ENCODE measurements around the gene MS4A10.

The MS4A10 gene

DNA sequence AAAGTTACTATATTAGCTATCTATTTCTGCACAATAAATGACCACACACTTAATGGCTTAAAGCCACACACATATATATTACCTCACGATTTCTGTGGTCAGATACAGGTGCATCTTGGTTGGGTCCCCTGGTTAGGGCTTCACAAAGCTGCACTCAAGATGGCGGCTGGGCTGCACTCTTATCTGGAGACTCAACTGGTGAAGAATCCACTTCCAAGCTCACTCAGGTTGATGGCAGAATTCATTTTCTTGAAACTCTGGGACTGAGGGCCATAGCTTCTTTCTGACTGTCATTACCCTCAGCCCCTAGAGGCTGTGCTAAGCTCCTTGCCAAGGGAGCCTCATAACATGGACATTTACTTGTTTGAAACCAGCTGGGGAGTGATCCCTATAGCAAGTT is 5.1 kb upstream of the MS4A10 start:
- Histone ChIP-seq H3K9me3 (ENCODE audit: control insufficient read depth in 1 of 2, low read length in 2 of 2) (no peaks in the 10 kb centered on the region), H3K27ac (ENCODE audit: low read length) (no peak overlapping the region), H3K4me3 (ENCODE audit: low read depth in 1 of 2, low read length in 2 of 2) (no peak overlapping the region), H3K36me3 (ENCODE audit: control insufficient read depth in 1 of 2, insufficient read depth in 2 of 2, low read length in 2 of 2) (no peaks in the 10 kb centered on the region), H3K27me3 (ENCODE audit: low read depth, low read length) (no peaks in the 10 kb centered on the region), H3K4me1 (ENCODE audit: control insufficient read depth in 1 of 2, insufficient read depth in 2 of 2, low read length in 2 of 2) (peaks cover 0 to 2% of the 10 kb centered on the region in 2 donors)

GRCh38 chr11:60780774-60781173 is 4.4 kb upstream of the MS4A10 start:
- no peaks in the 10 kb centered on the region for H3K27me3 ChIP-seq (ENCODE audit: low read depth, low read length)
- H3K36me3 ChIP-seq (ENCODE audit: control insufficient read depth in 1 of 2, insufficient read depth in 2 of 2, low read length in 2 of 2), result no peaks in the 10 kb centered on the region
- H3K4me1 ChIP-seq (ENCODE audit: control insufficient read depth in 1 of 2, insufficient read depth in 2 of 2, low read length in 2 of 2), result peaks cover 0 to 9% of the 10 kb centered on the region in 2 donors
- no peaks in the 10 kb centered on the region for H3K9me3 ChIP-seq (ENCODE audit: control insufficient read depth in 1 of 2, low read length in 2 of 2)
- H3K27ac ChIP-seq (ENCODE audit: low read length), result no peak overlapping the region
- no peak overlapping the region for H3K4me3 ChIP-seq (ENCODE audit: low read depth in 1 of 2, low read length in 2 of 2)

DNA sequence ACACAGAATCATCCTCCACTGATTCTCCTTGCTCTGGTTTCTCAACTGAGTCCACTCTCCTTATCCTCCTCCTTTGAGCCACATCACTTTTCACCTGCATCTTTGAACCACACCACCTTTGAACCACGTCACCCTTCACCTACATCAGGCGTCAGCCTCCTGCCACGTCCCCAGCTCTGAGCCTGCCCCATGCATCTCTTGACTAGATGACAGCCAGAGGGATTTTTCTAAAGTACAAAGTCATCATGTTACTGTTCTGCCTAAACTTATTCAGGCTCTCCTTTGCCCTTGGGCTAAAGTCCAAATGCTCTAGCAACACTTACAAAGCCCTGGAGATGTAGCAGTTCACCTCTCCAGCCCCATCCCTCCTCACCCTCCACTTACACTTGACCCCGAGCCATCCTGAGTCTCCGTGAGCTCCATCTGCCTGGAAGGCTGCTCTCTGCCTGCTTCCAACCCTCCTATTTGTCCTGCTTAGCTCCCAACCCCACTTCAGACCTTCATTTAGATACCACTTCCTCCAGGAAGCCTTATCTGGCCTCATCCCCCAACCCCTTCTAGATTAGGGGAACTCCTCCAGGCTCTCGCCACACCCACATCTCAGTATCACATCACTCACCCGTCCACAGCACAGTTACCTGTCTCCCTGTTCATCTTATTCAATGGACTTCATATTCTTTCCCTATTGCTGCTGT is 3.7 kb upstream of the MS4A10 start:
- peaks cover 0 to 15% of the 10 kb centered on the region in 2 donors for H3K4me1 ChIP-seq (ENCODE audit: control insufficient read depth in 1 of 2, insufficient read depth in 2 of 2, low read length in 2 of 2)
- no peak overlapping the region for H3K27ac ChIP-seq (ENCODE audit: low read length)
- H3K27me3 ChIP-seq (ENCODE audit: low read depth, low read length), result no peaks in the 10 kb centered on the region

DNA sequence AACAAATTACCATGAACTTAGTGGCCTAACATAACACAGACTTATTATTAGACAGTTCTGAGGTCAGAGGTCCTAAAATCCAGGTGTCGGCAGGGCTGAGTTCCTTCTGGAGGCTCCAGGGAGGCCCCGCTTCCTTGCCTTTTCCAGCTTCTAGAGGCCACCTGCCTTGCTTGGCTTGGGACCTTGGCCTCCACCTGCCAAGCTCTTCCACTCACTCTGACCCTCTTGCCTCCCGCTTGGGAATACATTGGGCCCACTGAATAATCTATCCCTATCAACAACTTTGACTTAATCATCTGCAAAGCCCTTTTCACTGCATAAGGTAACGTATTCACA is 3.2 kb upstream of the MS4A10 start:
- Histone ChIP-seq H3K4me3 (ENCODE audit: low read depth in 1 of 2, low read length in 2 of 2) (no peak overlapping the region), H3K9me3 (ENCODE audit: control insufficient read depth in 1 of 2, low read length in 2 of 2) (no peaks in the 10 kb centered on the region), H3K4me1 (ENCODE audit: control insufficient read depth in 1 of 2, insufficient read depth in 2 of 2, low read length in 2 of 2) (peaks cover 0 to 21% of the 10 kb centered on the region in 2 donors), H3K27ac (ENCODE audit: low read length) (no peak overlapping the region), H3K27me3 (ENCODE audit: low read depth, low read length) (no peaks in the 10 kb centered on the region), H3K36me3 (ENCODE audit: control insufficient read depth in 1 of 2, insufficient read depth in 2 of 2, low read length in 2 of 2) (no peaks in the 10 kb centered on the region)

More for the DNA sequence above, 3.7 kb upstream of the MS4A10 start:
- H3K9me3 ChIP-seq (ENCODE audit: control insufficient read depth in 1 of 2, low read length in 2 of 2), result no peaks in the 10 kb centered on the region
- no peak overlapping the region for H3K4me3 ChIP-seq (ENCODE audit: low read depth in 1 of 2, low read length in 2 of 2)
- H3K36me3 ChIP-seq (ENCODE audit: control insufficient read depth in 1 of 2, insufficient read depth in 2 of 2, low read length in 2 of 2), result no peaks in the 10 kb centered on the region

DNA sequence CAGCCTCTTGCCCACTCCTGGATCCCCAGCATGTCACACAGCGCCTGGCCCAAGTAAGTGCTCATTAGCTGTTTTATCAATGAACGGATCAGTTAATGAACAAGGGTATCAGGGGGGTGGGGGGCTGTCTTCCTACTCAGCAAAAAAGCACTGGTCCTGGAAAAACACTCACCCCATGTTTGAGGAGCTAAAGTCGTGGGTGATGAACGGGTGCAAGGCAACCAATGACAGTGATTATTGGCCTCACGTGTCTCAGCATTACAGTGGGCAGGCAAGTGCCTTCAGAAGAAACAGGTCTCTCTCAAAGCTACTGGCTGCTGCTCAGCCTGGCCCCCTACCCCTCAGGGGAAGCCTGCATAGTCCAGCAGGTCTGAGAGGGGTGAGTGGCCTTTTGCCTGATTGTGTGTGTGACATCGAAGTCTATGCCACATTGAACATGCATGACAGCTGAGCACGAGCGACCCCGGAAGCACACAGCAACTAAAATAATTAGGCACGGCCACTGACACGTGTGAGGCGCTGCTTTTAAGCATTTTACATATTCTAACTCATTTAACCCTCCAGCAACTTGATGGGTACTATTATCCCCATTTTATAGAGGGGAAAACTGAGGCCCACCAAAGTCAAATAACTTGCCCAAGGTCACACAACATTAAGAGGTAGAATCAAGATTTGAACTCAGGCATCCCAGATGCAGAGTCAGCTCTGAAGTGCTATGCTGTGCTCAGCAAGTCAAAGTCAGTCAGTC is 2.6 kb upstream of the MS4A10 start:
- Histone ChIP-seq H3K27me3 (ENCODE audit: low read depth, low read length) (no peaks in the 10 kb centered on the region), H3K4me3 (ENCODE audit: low read depth in 1 of 2, low read length in 2 of 2) (no peak overlapping the region), H3K9me3 (ENCODE audit: control insufficient read depth in 1 of 2, low read length in 2 of 2) (no peaks in the 10 kb centered on the region), H3K27ac (ENCODE audit: low read length) (no peak overlapping the region), H3K4me1 (ENCODE audit: control insufficient read depth in 1 of 2, insufficient read depth in 2 of 2, low read length in 2 of 2) (peaks cover 0 to 23% of the 10 kb centered on the region in 2 donors), H3K36me3 (ENCODE audit: control insufficient read depth in 1 of 2, insufficient read depth in 2 of 2, low read length in 2 of 2) (no peaks in the 10 kb centered on the region)

GRCh38 chr11:60783141-60783484 is 2.0 kb upstream of the MS4A10 start:
- H3K4me1 ChIP-seq (ENCODE audit: control insufficient read depth in 1 of 2, insufficient read depth in 2 of 2, low read length in 2 of 2), result peaks cover 0 to 23% of the 10 kb centered on the region in 2 donors
- H3K4me3 ChIP-seq (ENCODE audit: low read depth in 1 of 2, low read length in 2 of 2), result no peak overlapping the region
- H3K27ac ChIP-seq (ENCODE audit: low read length), result no peak overlapping the region
- no peaks in the 10 kb centered on the region for H3K27me3 ChIP-seq (ENCODE audit: low read depth, low read length)
- no peaks in the 10 kb centered on the region for H3K36me3 ChIP-seq (ENCODE audit: control insufficient read depth in 1 of 2, insufficient read depth in 2 of 2, low read length in 2 of 2)
- no peaks in the 10 kb centered on the region for H3K9me3 ChIP-seq (ENCODE audit: control insufficient read depth in 1 of 2, low read length in 2 of 2)

DNA sequence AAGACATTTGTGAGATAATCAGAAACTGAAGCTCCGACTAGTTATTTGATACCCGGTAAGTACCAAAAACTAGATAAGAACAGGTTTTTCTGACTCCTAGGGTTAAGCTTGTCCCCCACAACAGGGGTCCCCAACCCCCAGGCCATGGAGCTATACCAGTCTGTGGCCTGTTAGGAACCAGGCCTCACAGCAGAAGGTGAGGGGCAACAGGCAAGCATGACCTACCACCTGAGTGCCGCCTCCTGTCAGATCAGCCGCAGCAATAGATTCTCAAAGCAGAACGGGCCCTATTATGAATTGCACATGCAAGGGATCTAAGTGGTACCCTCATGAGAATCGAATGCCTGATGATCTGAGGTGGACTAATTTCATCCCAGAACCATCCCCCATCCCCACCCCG is 1.2 kb upstream of the MS4A10 start:
- H3K4me1 ChIP-seq (ENCODE audit: control insufficient read depth in 1 of 2, insufficient read depth in 2 of 2, low read length in 2 of 2), result peaks cover 0 to 23% of the 10 kb centered on the region in 2 donors
- no peaks in the 10 kb centered on the region for H3K36me3 ChIP-seq (ENCODE audit: control insufficient read depth in 1 of 2, insufficient read depth in 2 of 2, low read length in 2 of 2)
- no peak overlapping the region for H3K4me3 ChIP-seq (ENCODE audit: low read depth in 1 of 2, low read length in 2 of 2)
- no peak overlapping the region for H3K27ac ChIP-seq (ENCODE audit: low read length)
- H3K9me3 ChIP-seq (ENCODE audit: control insufficient read depth in 1 of 2, low read length in 2 of 2), result no peaks in the 10 kb centered on the region
- no peaks in the 10 kb centered on the region for H3K27me3 ChIP-seq (ENCODE audit: low read depth, low read length)

DNA sequence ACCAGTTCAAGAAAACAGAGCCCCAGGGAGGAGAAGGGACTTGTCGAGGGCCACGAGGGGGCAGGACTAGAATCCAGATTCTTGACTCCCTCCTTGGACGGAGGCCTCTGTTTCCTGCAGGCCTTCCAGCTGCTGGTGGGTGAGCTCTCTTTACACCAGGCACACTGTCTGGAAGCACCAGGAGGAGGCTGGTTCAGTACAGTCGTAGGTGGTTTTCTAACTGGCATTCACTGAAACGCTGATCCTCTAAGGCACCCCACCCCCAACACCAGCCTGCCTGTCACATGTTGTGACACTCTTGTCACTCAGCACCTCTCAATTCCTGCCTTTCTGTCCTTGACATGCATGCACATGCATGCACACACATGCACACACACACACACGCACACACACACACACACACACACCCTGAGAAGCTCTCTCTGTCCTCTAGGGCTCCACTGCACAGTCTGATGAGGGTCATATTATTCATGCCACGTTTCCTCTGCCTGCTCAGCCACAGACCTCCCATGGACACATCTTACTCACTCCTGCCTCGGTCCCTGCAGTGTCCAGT is 751 bp downstream of the MS4A10 start:
- no peaks in the 10 kb centered on the region for H3K27me3 ChIP-seq (ENCODE audit: low read depth, low read length)
- no peak overlapping the region for H3K27ac ChIP-seq (ENCODE audit: low read length)
- H3K9me3 ChIP-seq (ENCODE audit: control insufficient read depth in 1 of 2, low read length in 2 of 2), result no peaks in the 10 kb centered on the region
- no peak overlapping the region for H3K4me3 ChIP-seq (ENCODE audit: low read depth in 1 of 2, low read length in 2 of 2)
- H3K36me3 ChIP-seq (ENCODE audit: control insufficient read depth in 1 of 2, insufficient read depth in 2 of 2, low read length in 2 of 2), result no peaks in the 10 kb centered on the region
- H3K4me1 ChIP-seq (ENCODE audit: control insufficient read depth in 1 of 2, insufficient read depth in 2 of 2, low read length in 2 of 2), result peaks cover 0 to 23% of the 10 kb centered on the region in 2 donors

DNA sequence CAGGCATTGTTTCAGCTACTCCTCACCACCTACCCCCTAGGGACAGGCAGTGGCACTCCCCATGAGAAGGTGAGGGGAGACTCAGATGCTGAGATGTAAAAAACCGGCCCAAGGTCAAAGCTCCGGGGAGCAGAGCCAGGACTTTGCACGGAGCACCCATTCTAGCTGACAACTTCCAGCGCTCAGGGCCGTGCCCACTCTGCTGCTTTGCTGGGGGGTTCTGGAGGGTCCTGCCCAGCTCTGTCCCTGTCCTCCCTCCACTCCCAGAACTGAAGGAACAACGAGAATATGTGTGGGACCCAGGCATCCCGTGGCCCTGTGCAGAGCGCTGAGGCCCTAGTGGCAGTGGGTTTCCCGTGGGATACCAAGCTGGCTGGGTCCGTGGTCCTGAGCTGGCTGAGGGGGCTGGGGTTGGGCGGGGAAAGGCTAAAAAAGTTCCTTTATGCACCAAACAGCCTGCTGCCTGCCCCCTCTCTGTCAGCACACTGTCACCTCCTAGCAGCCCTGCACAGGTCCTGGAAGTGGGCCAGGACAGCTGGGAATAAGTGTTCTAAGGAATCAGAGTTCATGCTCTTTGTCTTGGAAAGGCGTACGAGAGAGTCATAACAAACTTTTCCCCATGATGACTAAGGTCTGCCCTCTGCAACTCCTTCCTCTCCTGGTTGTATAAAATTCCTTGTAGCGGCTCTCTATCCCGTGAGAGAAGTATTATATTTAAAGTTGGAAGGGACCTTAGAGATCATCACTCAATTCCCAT is 1.9 kb downstream of the MS4A10 start:
- Histone ChIP-seq H3K4me1 (ENCODE audit: control insufficient read depth in 1 of 2, insufficient read depth in 2 of 2, low read length in 2 of 2) (peaks cover 0 to 23% of the 10 kb centered on the region in 2 donors), H3K27me3 (ENCODE audit: low read depth, low read length) (no peaks in the 10 kb centered on the region), H3K9me3 (ENCODE audit: control insufficient read depth in 1 of 2, low read length in 2 of 2) (no peaks in the 10 kb centered on the region), H3K36me3 (ENCODE audit: control insufficient read depth in 1 of 2, insufficient read depth in 2 of 2, low read length in 2 of 2) (no peaks in the 10 kb centered on the region), H3K4me3 (ENCODE audit: low read depth in 1 of 2, low read length in 2 of 2) (no peak overlapping the region), H3K27ac (ENCODE audit: low read length) (no peak overlapping the region)

- H3K4me3 ChIP-seq (ENCODE audit: low read depth in 1 of 2, low read length in 2 of 2), result no peak overlapping the region
- no peaks in the 10 kb centered on the region for H3K27me3 ChIP-seq (ENCODE audit: low read depth, low read length)
- H3K9me3 ChIP-seq (ENCODE audit: control insufficient read depth in 1 of 2, low read length in 2 of 2), result no peaks in the 10 kb centered on the region
- no peak overlapping the region for H3K27ac ChIP-seq (ENCODE audit: low read length)
- no peaks in the 10 kb centered on the region for H3K36me3 ChIP-seq (ENCODE audit: control insufficient read depth in 1 of 2, insufficient read depth in 2 of 2, low read length in 2 of 2)
- peaks cover 0 to 23% of the 10 kb centered on the region in 2 donors for H3K4me1 ChIP-seq (ENCODE audit: control insufficient read depth in 1 of 2, insufficient read depth in 2 of 2, low read length in 2 of 2)
Measured at GRCh38 chr11:60788401-60789125, 3.4 kb downstream of the MS4A10 start.

GRCh38 chr11:60790726-60791125 is 5.6 kb downstream of the MS4A10 start:
- Histone ChIP-seq H3K36me3 (ENCODE audit: control insufficient read depth in 1 of 2, insufficient read depth in 2 of 2, low read length in 2 of 2) (no peaks in the 10 kb centered on the region), H3K27ac (ENCODE audit: low read length) (no peak overlapping the region), H3K27me3 (ENCODE audit: low read depth, low read length) (no peaks in the 10 kb centered on the region), H3K4me3 (ENCODE audit: low read depth in 1 of 2, low read length in 2 of 2) (no peak overlapping the region), H3K9me3 (ENCODE audit: control insufficient read depth in 1 of 2, low read length in 2 of 2) (no peaks in the 10 kb centered on the region), H3K4me1 (ENCODE audit: control insufficient read depth in 1 of 2, insufficient read depth in 2 of 2, low read length in 2 of 2) (peaks cover 0 to 14% of the 10 kb centered on the region in 2 donors)

Data from muscle layer of duodenum (tissue), 2 donors.